ENCODE results near the gene NKTR. TPM values are rescaled to one million over a fixed set of nuclear protein-coding genes. Genes with fewer than 3 reads are reported as not detected.
A peak's percentile ranks its signal among the peaks of the same experiment; 100 is the strongest.
"Not testable (repeated sequence)": the region's sequence is repeated elsewhere in the genome, so short reads cannot be mapped to it uniquely, and the experiment has no call there.

The NKTR gene
- 18.9 and 26.9 TPM in 2 replicates for total RNA-seq (2014; rRNA removed; shearing (Covaris generic))
- polyA plus RNA-seq (2014; cell fraction: nucleus; rRNA removed) = 68.4 and 100 TPM in 2 replicates

- DNase-seq (ENCODE audit: extremely low read depth, low read depth) = peak; percentile 95
These were observed at the start of gene NKTR for GRCh38 chr3:42600111-42600957. Gene NKTR (plus strand): TSS chr3:42600686. CDS start chr3:42601007, 321 bp downstream.

- DNase-seq (ENCODE audit: extremely low read depth, low read depth) = no peak
These were observed 47.7 kb upstream of the NKTR start for GRCh38 chr3:42552830-42553229.

- no peak for DNase-seq (ENCODE audit: extremely low read depth, low read depth)
These were observed 44.3 kb upstream of the NKTR start for GRCh38 chr3:42556089-42556632.

- DNase-seq (ENCODE audit: extremely low read depth, low read depth) = not testable (repeated sequence)
These were observed 43.7 kb upstream of the NKTR start for GRCh38 chr3:42556817-42557216.

- DNase-seq (ENCODE audit: extremely low read depth, low read depth) = no peak
These were observed 42.6 kb upstream of the NKTR start for GRCh38 chr3:42557854-42558253.

- DNase-seq (ENCODE audit: extremely low read depth, low read depth) = no peak
These were observed 38.2 kb upstream of the NKTR start for GRCh38 chr3:42562047-42562907.

- no peak for DNase-seq (ENCODE audit: extremely low read depth, low read depth)
These were observed 30.8 kb upstream of the NKTR start for GRCh38 chr3:42569593-42570142.

- DNase-seq (ENCODE audit: extremely low read depth, low read depth) = peak; percentile 48
These were observed 28.2 kb upstream of the NKTR start for GRCh38 chr3:42572278-42572677.

- no peak for DNase-seq (ENCODE audit: extremely low read depth, low read depth)
These were observed 25.2 kb upstream of the NKTR start for GRCh38 chr3:42575137-42575741.

- no peak for DNase-seq (ENCODE audit: extremely low read depth, low read depth)
These were observed 22.4 kb upstream of the NKTR start for GRCh38 chr3:42578054-42578453.

- not testable (repeated sequence) for DNase-seq (ENCODE audit: extremely low read depth, low read depth)
These were observed 21.1 kb upstream of the NKTR start for GRCh38 chr3:42579346-42579745.

GRCh38 chr3:42581400-42581708 lies 19.1 kb upstream of the NKTR start:
- DNase-seq (ENCODE audit: extremely low read depth, low read depth) = no peak

- peak; percentile 87 for DNase-seq (ENCODE audit: extremely low read depth, low read depth)
These were observed 18.6 kb upstream of the NKTR start, which contains the start of gene SEC22C for GRCh38 chr3:42581709-42582473. Gene SEC22C (minus strand): TSS chr3:42581967. CDS start chr3:42569046, 12,921 bp downstream.

- DNase-seq (ENCODE audit: extremely low read depth, low read depth) = no peak
These were observed 17.9 kb upstream of the NKTR start for GRCh38 chr3:42582474-42583070.

- DNase-seq (ENCODE audit: extremely low read depth, low read depth) = no peak
These were observed 11.9 kb upstream of the NKTR start for GRCh38 chr3:42588625-42589024.

GRCh38 chr3:42589382-42590109 lies 10.9 kb upstream of the NKTR start:
- no peak for DNase-seq (ENCODE audit: extremely low read depth, low read depth)

- DNase-seq (ENCODE audit: extremely low read depth, low read depth) = no peak
These were observed 9.3 kb upstream of the NKTR start for GRCh38 chr3:42590989-42591756.

GRCh38 chr3:42591811-42592210 lies 8.7 kb upstream of the NKTR start:
- DNase-seq (ENCODE audit: extremely low read depth, low read depth) = no peak
